ENCODE results near the gene NPFFR1. TPM values are rescaled to one million over a fixed set of nuclear protein-coding genes. Genes with fewer than 3 reads are reported as not detected.

The NPFFR1 gene
- total and polyA plus RNA-seq, 2 experiments from 2014 or later = 0.03 to 0.05 TPM

DNA sequence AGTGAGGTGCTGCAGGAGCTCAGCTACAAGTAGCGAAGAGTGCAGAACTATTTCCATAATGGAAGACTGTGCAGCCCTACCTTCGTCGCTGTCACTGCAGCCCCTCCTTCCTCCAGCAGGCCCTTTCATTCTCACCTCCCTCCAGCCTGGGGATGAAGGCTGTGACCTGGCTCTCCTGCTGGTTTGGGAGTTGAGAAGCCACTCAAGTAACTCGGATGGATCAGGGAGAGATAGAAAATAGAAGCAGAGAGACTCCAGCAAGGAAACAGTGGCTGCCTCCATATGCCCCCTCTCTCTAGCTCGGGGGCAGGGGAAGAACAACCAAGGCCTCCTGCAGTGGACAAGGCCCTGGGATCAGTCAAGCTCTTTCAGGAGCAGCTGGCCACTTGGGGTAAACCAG lies 37.4 kb upstream of the NPFFR1 start (continued):
- TF ChIP-seq, protein P1, sequence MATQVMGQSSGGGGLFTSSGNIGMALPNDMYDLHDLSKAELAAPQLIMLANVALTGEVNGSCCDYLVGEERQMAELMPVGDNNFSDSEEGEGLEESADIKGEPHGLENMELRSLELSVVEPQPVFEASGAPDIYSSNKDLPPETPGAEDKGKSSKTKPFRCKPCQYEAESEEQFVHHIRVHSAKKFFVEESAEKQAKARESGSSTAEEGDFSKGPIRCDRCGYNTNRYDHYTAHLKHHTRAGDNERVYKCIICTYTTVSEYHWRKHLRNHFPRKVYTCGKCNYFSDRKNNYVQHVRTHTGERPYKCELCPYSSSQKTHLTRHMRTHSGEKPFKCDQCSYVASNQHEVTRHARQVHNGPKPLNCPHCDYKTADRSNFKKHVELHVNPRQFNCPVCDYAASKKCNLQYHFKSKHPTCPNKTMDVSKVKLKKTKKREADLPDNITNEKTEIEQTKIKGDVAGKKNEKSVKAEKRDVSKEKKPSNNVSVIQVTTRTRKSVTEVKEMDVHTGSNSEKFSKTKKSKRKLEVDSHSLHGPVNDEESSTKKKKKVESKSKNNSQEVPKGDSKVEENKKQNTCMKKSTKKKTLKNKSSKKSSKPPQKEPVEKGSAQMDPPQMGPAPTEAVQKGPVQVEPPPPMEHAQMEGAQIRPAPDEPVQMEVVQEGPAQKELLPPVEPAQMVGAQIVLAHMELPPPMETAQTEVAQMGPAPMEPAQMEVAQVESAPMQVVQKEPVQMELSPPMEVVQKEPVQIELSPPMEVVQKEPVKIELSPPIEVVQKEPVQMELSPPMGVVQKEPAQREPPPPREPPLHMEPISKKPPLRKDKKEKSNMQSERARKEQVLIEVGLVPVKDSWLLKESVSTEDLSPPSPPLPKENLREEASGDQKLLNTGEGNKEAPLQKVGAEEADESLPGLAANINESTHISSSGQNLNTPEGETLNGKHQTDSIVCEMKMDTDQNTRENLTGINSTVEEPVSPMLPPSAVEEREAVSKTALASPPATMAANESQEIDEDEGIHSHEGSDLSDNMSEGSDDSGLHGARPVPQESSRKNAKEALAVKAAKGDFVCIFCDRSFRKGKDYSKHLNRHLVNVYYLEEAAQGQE (IDR thresholded peaks at IDR 0.05; ENCODE audit: unreplicated experiment) = no peak
- TF ChIP-seq, protein P2, sequence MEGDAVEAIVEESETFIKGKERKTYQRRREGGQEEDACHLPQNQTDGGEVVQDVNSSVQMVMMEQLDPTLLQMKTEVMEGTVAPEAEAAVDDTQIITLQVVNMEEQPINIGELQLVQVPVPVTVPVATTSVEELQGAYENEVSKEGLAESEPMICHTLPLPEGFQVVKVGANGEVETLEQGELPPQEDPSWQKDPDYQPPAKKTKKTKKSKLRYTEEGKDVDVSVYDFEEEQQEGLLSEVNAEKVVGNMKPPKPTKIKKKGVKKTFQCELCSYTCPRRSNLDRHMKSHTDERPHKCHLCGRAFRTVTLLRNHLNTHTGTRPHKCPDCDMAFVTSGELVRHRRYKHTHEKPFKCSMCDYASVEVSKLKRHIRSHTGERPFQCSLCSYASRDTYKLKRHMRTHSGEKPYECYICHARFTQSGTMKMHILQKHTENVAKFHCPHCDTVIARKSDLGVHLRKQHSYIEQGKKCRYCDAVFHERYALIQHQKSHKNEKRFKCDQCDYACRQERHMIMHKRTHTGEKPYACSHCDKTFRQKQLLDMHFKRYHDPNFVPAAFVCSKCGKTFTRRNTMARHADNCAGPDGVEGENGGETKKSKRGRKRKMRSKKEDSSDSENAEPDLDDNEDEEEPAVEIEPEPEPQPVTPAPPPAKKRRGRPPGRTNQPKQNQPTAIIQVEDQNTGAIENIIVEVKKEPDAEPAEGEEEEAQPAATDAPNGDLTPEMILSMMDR (conservative IDR thresholded peaks at IDR 0.05; ENCODE audit: low read depth in 2 of 2) = no peak

DNA sequence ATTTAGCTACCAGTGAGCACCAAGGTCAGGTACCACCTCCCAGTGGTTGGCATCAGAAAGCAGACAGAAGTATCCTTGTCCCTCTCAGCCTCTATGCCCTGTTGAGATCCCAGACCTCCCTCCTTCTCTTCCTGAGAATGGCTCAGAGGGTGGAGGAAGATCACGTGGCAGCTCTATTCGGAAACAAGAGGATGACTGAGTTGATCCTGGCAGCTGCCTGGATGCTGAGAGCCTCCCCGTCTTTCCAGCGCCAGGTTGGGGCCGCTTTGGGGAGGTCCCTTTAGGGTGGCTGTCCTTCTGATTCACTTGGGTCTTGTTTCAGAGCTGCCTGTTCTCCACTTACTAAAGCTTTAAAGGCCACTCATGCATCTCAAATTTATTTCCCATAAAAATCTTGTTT lies 36.9 kb upstream of the NPFFR1 start:
- Mint-ChIP-seq H3K27ac (no peak overlapping the region), H3K4me3 (no peak overlapping the region), H3K27me3 (ENCODE audit: insufficient read depth, low read depth, poor library complexity) (peaks cover 3% of the 10 kb centered on the region), H3K36me3 (ENCODE audit: low read depth) (0 out of 3 replicates have a peak, but pooled peaks cover 6% of the 10 kb centered on the region), H3K4me1 (peaks cover 18% of the 10 kb centered on the region), H3K9me3 (no peaks in the 10 kb centered on the region; the same call in 2 of the 3 replicates)
- Histone ChIP-seq H3K4me2 (no peak overlapping the region), H3K4me3 (no peak overlapping the region), H3K4me1 (ENCODE audit: insufficient read depth) (peaks cover 9% of the 10 kb centered on the region; the same call in 1 of the 2 replicates), H2AFZ (no peak overlapping the region), H3K36me3 (ENCODE audit: insufficient read depth) (no peaks in the 10 kb centered on the region), H3K27me3 (ENCODE audit: insufficient read depth) (no peaks in the 10 kb centered on the region), H3K27ac (ENCODE audit: low read depth) (no peak overlapping the region), H3F3A (replicated peaks; ENCODE audit: low read depth) (no peaks in the 10 kb centered on the region), H3K79me2 (replicated peaks; ENCODE audit: insufficient read depth) (no peaks in the 10 kb centered on the region), H3K9me2 (ENCODE audit: insufficient read depth) (no peaks in the 10 kb centered on the region), H4K20me1 (replicated peaks; ENCODE audit: insufficient read depth) (no peaks in the 10 kb centered on the region; the same call in 1 of the 2 replicates)
- ATAC-seq (no peak), DNase-seq (ENCODE audit: low spot score) (no peak)
- TF ChIP-seq, protein P1 (IDR thresholded peaks at IDR 0.05; ENCODE audit: unreplicated experiment) = no peak
- TF ChIP-seq JUNB (IDR thresholded peaks at IDR 0.05; ENCODE audit: unreplicated experiment) = no peak
- TF ChIP-seq CREB1 (CRISPR knock-in tag; IDR thresholded peaks at IDR 0.05; ENCODE audit: low read depth) = no peak
- no peak for TF ChIP-seq EZH2 (IDR thresholded peaks at IDR 0.05; ENCODE audit: low read depth, unreplicated experiment)
- TF ChIP-seq POLR2AphosphoS5 (IDR thresholded peaks at IDR 0.05; ENCODE audit: low read depth) = no peak
- no peak for TF ChIP-seq EZH2phosphoT487 (IDR thresholded peaks at IDR 0.05; ENCODE audit: unreplicated experiment)
- no peak for TF ChIP-seq NANOG (IDR thresholded peaks at IDR 0.05; ENCODE audit: borderline replicate concordance)
- TF ChIP-seq, protein P3, sequence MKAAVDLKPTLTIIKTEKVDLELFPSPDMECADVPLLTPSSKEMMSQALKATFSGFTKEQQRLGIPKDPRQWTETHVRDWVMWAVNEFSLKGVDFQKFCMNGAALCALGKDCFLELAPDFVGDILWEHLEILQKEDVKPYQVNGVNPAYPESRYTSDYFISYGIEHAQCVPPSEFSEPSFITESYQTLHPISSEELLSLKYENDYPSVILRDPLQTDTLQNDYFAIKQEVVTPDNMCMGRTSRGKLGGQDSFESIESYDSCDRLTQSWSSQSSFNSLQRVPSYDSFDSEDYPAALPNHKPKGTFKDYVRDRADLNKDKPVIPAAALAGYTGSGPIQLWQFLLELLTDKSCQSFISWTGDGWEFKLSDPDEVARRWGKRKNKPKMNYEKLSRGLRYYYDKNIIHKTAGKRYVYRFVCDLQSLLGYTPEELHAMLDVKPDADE (IDR thresholded peaks at IDR 0.05) = no peak
- no peak for TF ChIP-seq STAT1 (IDR thresholded peaks at IDR 0.05; ENCODE audit: unreplicated experiment)
